ENCODE results near the gene CAPN10. TPM values are rescaled to one million over a fixed set of nuclear protein-coding genes. Genes with fewer than 3 reads are reported as not detected.

Gene CAPN10
- polyA plus RNA-seq, 1 donor from 2014 or later, result 18.2 TPM

- peaks cover 7% of the 10 kb centered on the region for H3K36me3 Mint-ChIP-seq
- no peak overlapping the region for H3K4me3 Mint-ChIP-seq
Measured at GRCh38 chr2:240632306-240632721, 45.8 kb downstream of the CAPN10 start.

GRCh38 chr2:240635121-240635997 lies 48.8 kb downstream of the CAPN10 start:
- Mint-ChIP-seq H3K27ac (no peak overlapping the region), H3K4me1 (no peaks in the 10 kb centered on the region), H3K36me3 (peaks cover 7% of the 10 kb centered on the region), H3K9me3 (peaks cover 0 to 19% (median 18%) of the 10 kb centered on the region in 3 donors), H3K27me3 (peaks cover 2% of the 10 kb centered on the region), H3K4me3 (no peak overlapping the region)

More at GRCh38 chr2:240632306-240632721, 45.8 kb downstream of the CAPN10 start:
- Mint-ChIP-seq H3K27me3 (peaks cover 2% of the 10 kb centered on the region), H3K9me3 (peaks cover 0 to 18% (median 17%) of the 10 kb centered on the region in 3 donors), H3K27ac (no peak overlapping the region), H3K4me1 (peaks cover 0 to under 1% (median 0%) of the 10 kb centered on the region in 3 donors)

GRCh38 chr2:240635998-240636547 lies 49.5 kb downstream of the CAPN10 start:
- Mint-ChIP-seq H3K4me3 (no peak overlapping the region), H3K27me3 (peaks cover 2% of the 10 kb centered on the region), H3K36me3 (peaks cover 7% of the 10 kb centered on the region), H3K9me3 (peaks cover 0 to 19% (median 18%) of the 10 kb centered on the region in 3 donors), H3K27ac (no peak overlapping the region), H3K4me1 (no peaks in the 10 kb centered on the region)

- Mint-ChIP-seq H3K9me3 (peaks cover 0 to 19% (median 18%) of the 10 kb centered on the region in 3 donors), H3K27me3 (peaks cover 2% of the 10 kb centered on the region), H3K4me1 (no peaks in the 10 kb centered on the region), H3K27ac (no peak overlapping the region), H3K4me3 (no peak overlapping the region), H3K36me3 (peaks cover 7% of the 10 kb centered on the region)
Measured at GRCh38 chr2:240636563-240637115, 50.1 kb downstream of the CAPN10 start.

- Mint-ChIP-seq H3K4me1 (no peaks in the 10 kb centered on the region), H3K4me3 (no peak overlapping the region), H3K27ac (no peak overlapping the region), H3K9me3 (peaks cover 0 to 19% (median 18%) of the 10 kb centered on the region in 3 donors), H3K27me3 (peaks cover 2% of the 10 kb centered on the region), H3K36me3 (peaks cover 7% of the 10 kb centered on the region)
Measured at GRCh38 chr2:240637116-240637900, 50.8 kb downstream of the CAPN10 start.

GRCh38 chr2:240637901-240638345 lies 51.4 kb downstream of the CAPN10 start:
- Mint-ChIP-seq H3K9me3 (peaks cover 0 to 19% (median 17%) of the 10 kb centered on the region in 3 donors), H3K4me1 (no peaks in the 10 kb centered on the region), H3K27me3 (peaks cover 2% of the 10 kb centered on the region), H3K36me3 (peaks cover 6% of the 10 kb centered on the region), H3K27ac (peak overlapping the region in 1 of 3 donors; percentile 16), H3K4me3 (no peak overlapping the region)

- Mint-ChIP-seq H3K4me3 (no peak overlapping the region), H3K9me3 (peaks cover 0 to 13% (median 10%) of the 10 kb centered on the region in 3 donors), H3K36me3 (peaks cover 2% of the 10 kb centered on the region), H3K4me1 (no peaks in the 10 kb centered on the region), H3K27me3 (peaks cover 2% of the 10 kb centered on the region), H3K27ac (peak overlapping the region in 1 of 3 donors; percentile 16)
Measured at GRCh38 chr2:240638512-240639160, 52.1 kb downstream of the CAPN10 start.

- no peak overlapping the region for H3K27ac Mint-ChIP-seq
- no peaks in the 10 kb centered on the region for H3K4me1 Mint-ChIP-seq
- peaks cover 0 to 6% (median 3%) of the 10 kb centered on the region in 3 donors for H3K9me3 Mint-ChIP-seq
- H3K27me3 Mint-ChIP-seq, result peaks cover under 1% of the 10 kb centered on the region
- H3K4me3 Mint-ChIP-seq, result no peak overlapping the region
- H3K36me3 Mint-ChIP-seq, result no peaks in the 10 kb centered on the region
Measured at GRCh38 chr2:240639566-240639965, 53.0 kb downstream of the CAPN10 start.

- no peaks in the 10 kb centered on the region for H3K36me3 Mint-ChIP-seq
Measured at GRCh38 chr2:240640939-240641338, 54.4 kb downstream of the CAPN10 start.

GRCh38 chr2:240642061-240642805 lies 55.7 kb downstream of the CAPN10 start:
- Mint-ChIP-seq H3K27me3 (peaks cover 4% of the 10 kb centered on the region), H3K27ac (no peak overlapping the region), H3K36me3 (no peaks in the 10 kb centered on the region), H3K4me1 (peaks cover 0 to 2% (median 2%) of the 10 kb centered on the region in 3 donors), H3K9me3 (peaks cover 0 to 3% (median 0%) of the 10 kb centered on the region in 3 donors), H3K4me3 (no peak overlapping the region)

More at GRCh38 chr2:240640939-240641338, 54.4 kb downstream of the CAPN10 start:
- Mint-ChIP-seq H3K27me3 (no peaks in the 10 kb centered on the region), H3K9me3 (peaks cover 0 to 3% (median 0%) of the 10 kb centered on the region in 3 donors), H3K27ac (no peak overlapping the region), H3K4me1 (no peaks in the 10 kb centered on the region), H3K4me3 (no peak overlapping the region)

GRCh38 chr2:240642806-240643092 lies 56.2 kb downstream of the CAPN10 start:
- H3K27ac Mint-ChIP-seq, result no peak overlapping the region
- peaks cover 8% of the 10 kb centered on the region for H3K27me3 Mint-ChIP-seq
- no peak overlapping the region for H3K4me3 Mint-ChIP-seq
- H3K9me3 Mint-ChIP-seq, result peaks cover 0 to 3% (median 0%) of the 10 kb centered on the region in 3 donors
- peaks cover 0 to 2% (median 2%) of the 10 kb centered on the region in 3 donors for H3K4me1 Mint-ChIP-seq
- no peaks in the 10 kb centered on the region for H3K36me3 Mint-ChIP-seq

GRCh38 chr2:240643093-240643810 lies 56.7 kb downstream of the CAPN10 start:
- Mint-ChIP-seq H3K36me3 (no peaks in the 10 kb centered on the region), H3K4me1 (peaks cover 0 to 2% (median 2%) of the 10 kb centered on the region in 3 donors), H3K4me3 (no peak overlapping the region), H3K9me3 (peaks cover 0 to under 1% (median 0%) of the 10 kb centered on the region in 3 donors), H3K27ac (no peak overlapping the region), H3K27me3 (peaks cover 12% of the 10 kb centered on the region)

- Mint-ChIP-seq H3K4me3 (no peak overlapping the region), H3K9me3 (no peaks in the 10 kb centered on the region), H3K27ac (no peak overlapping the region)
Measured at GRCh38 chr2:240643811-240644150, 57.2 kb downstream of the CAPN10 start.

More at GRCh38 chr2:240643811-240644150, 57.2 kb downstream of the CAPN10 start:
- H3K27me3 Mint-ChIP-seq, result peaks cover 12% of the 10 kb centered on the region
- no peaks in the 10 kb centered on the region for H3K36me3 Mint-ChIP-seq
- H3K4me1 Mint-ChIP-seq, result peaks cover 0 to 2% (median 2%) of the 10 kb centered on the region in 3 donors

Measured in IgD-negative memory B cell (primary cell).